Left kidney (tissue), 2 donors: ENCODE results near the gene SPEG. TPM values are rescaled to one million over a fixed set of nuclear protein-coding genes. Genes with fewer than 3 reads are reported as not detected.
"Not testable (repeated sequence)": the region's sequence is repeated elsewhere in the genome, so short reads cannot be mapped to it uniquely, and the experiment has no call there.

Experiments
- DNase-seq: peaks from one replicate; pipeline ENCODE4 v3.0.0-alpha.2; 2013
- polyA plus RNA-seq: library from polyadenylated mRNA; unstranded; fragments of 120-200 nt; gene quantifications from one replicate; pipeline ENCODE4 v1.2.1, GENCODE V29; 2013; ENCODE audit not compliant: insufficient read length

Gene SPEG
- polyA plus RNA-seq, 1 donor = 10.8 TPM

DNA sequence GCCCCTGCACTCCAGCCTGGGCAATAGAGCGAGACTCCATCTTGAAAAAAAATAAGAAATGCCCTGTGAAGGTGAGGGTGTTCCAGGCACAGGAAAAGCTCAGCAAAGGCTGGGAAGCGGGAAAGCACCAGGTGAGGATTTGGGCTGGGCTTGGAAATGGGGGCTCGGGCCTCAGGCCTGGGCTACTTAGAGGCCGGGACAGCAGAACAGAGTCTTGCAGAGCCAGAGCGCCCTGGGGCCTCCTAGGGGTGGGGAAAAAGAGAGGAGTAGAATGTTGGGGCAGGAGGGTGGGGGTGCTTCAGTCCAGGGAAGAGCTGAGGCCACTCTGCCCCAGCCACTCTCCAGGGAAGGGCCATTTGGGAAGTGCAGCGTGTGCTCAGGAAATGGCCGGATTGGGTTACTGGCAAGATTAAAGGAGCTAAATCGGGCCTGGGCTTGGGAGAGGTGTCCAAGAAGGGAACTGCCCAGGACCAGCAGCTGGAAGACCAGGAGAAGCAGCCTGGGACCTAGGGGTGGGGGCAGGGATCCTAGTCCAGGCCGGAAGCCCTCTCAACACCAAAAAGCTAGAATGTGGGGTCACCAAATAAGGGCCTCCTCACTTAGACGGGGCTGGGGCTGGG, 30.2 kb upstream of the SPEG start:
- no peak for DNase-seq

DNA sequence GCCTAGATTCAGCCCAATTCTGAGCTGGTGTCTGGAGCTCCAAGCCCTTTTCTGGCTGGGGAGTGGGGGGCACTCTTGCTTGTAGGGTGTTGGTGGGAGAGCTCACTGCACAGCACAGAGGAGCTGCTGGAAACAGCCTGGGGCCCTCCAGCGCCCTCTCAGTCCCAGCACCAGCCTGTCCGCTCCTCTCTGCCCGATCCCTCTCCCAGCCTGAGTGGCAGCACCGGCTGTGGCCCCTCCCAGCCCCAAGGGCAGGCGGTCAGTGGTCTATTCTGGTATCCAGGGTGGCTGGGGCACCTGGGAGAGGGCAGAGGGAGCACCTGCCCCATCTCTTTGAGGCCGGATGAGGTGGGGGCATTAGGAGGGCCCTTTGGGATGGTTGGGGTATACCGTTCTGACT, 29.7 kb upstream of the SPEG start:
- DNase-seq = no peak

DNA sequence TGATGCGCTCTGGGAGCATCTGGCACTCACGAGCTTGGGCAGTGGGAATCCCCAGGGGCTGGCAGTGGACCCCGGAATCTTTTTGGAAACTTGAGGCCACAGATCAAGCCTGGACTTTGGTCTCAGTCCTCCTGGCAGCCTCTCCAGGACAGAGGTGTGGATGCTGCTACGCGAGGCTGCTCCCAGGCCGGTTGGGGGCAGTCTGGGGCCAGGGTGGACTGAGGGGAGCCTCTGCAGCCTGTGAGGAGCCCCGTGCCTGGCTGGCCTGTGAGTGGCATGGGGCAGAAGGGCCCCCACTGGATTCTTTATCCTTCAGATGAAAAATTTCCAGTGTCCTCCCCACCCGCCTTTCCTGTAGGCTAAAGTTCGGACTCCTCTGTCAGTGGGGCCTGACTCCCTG, 29.2 kb upstream of the SPEG start:
- DNase-seq = no peak

DNA sequence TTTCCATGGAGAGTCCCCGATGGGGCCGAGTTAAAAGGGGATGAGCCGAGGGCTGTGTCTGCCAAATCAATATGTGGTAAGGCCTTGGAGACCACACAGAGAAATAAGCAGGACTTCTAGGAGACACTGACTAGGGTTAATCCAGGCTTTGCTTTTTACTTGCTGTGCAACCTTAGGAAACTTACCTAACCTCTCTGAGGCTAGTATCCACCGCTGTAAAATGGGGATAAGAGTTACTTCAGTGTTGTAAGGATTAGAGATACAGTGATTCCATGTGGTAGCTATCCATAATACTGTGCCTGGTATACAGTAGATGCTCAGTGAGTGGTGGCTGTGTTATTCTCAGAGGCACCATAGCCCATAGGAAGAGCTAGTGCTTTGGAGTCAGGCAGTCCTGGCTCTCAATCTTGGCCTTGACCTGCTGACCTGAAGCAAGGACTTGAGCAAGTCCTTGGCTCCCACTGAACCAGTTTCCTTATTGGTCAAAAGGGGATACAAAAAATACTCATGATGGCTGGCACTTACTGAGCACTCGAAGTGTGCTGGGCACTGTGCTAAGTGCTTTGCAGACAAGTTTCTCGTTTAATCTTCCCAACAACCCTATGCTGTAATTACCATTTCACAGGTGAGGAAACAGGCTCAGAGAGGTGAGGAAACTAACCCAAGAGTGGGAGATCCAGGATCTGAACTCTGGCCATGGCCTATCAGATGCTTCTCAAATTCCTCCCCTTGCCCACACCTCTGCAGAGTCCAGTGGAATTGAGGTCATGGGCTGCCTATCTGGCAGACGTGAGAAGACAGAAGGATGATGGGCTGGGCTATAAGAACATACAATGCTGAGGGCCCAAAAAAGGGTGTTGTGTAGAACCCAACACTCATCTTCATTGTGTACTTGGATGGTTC, 28.4 kb upstream of the SPEG start:
- DNase-seq = no peak

DNA sequence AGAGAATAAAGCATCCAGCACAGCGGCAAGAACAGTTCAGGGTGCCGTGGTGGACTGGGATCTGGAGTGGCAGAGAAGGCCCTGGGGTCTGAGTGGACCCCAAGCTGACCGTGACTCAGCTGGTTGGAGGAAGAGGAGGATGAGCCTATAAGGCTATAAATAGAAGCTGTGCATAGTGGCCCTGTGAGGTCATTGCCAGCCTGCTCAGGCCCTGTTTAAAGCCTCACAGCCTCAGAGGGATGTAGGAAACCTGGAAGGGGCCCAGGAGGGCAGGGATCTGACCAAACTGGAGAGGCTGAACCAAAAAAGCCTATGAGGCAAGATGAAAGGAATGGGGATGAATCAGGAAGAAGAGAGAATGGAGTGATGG, 27.8 kb upstream of the SPEG start:
- DNase-seq = no peak

DNA sequence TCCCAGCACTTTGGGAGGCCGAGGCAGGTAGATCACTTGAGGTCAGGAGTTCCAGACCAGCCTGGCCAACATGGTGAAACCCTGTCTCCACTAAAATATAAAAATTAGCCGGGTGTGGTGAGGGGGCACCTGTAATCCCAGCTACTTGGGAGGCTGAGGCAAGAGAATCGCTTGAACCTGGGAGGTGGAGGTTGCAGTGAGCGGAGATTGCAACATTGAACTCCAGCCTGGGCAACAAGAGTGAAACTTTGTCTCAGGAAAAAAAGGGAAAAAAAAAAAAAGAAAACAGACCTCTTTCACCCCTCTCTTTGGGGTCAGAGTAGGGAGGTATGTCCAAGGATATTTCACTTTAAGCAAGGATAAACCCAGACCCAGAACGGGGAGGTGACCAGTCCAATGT, 27.3 kb upstream of the SPEG start:
- not testable (repeated sequence) for DNase-seq

DNA sequence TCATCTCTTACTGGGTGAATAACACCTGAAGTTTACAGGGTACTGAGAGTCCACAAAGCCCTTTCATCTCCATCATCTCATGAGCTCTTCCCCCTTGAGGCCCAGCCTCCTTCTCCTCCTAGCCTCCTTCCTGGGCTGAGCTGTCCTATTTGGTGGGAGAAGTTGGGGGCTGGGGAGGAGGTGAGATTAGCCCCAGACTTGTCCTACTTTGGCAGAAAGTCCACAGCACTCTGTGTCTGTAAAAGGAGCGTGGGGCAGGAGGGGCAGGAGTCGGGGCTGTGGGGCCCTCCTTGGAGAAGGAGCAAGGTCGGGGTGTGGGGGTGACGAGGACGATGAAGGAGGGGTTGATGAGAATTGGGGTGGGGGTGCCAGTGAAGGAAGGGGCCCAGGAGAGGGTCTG, 26.4 kb upstream of the SPEG start:
- no peak for DNase-seq

DNA sequence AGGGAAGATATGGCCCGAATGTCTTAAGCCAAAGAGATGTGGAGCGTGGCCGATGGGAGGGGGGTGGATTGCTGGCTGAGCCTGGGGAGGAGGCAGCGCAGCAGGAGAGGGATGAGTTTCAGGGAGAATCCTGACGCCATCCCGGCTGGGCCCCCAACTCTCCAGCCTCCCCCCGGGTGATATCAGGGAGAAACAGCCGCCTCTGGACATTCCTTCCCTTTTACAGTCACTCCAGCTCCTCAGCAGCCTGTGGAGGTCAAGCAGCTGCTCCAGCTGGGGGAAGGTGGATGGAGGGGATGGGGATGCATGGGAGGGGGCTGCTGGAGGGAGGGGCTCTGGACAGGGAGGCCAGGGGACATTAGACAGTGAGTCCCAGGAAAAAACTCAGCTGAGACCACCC, 26.0 kb upstream of the SPEG start:
- no peak for DNase-seq

DNA sequence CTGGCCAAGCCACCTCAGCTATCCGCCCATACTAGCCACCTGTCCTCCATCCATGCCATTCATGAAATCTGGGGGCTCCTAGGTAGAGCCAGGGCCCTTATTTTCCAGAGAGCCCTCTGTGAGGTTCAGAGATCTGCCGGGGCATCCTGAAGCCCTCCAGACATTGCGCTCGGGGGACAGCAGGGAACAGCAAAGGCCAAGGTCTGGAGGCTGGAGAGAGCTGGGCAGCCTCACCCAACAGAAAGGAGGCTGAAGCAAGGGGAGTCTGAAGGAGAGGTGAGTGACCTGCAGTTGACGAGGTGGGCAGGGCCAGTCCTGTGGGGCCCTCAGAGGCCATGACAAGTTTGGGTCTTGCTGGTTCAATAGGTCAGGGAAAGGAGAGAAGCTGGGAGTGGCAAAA, 25.0 kb upstream of the SPEG start:
- DNase-seq = no peak

DNA sequence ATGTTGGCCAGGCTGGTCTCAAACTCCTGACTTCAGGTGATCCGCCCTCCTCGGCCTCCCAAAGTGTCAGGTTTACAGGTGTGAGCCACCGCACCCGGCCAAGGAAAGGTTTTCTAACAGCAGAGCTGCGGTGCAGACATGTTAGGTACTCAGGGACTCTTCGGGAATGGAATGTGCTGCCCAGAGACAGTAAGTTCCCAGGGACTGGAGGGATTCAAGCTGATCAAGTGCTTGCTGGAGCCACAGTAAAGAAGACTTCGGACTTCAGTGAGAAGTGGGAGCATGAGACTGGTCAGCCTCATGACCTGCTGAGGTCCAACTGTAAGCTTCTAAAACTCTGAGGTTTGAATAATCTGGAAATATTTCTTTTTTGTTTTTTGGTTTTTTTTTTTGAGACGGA, 24.3 kb upstream of the SPEG start:
- DNase-seq = no peak

DNA sequence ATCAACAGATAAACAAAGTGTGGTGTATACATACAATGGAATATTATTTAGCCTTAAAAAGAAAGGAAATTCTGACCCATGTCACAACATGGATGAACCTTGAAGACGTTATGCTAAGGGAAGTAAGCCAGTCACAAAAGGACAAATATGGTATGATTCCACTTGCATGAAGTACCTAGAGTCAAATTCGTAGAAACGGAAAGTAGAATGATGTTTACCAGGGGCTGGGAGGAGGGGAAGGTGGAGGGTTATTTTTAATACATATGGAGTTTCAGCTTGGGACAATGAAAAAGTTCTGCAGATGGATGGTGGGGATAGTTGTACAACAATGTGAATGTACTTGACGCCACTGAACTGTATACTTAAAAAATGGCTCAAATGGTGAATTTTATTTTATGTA, 19.8 kb upstream of the SPEG start:
- DNase-seq = no peak

DNA sequence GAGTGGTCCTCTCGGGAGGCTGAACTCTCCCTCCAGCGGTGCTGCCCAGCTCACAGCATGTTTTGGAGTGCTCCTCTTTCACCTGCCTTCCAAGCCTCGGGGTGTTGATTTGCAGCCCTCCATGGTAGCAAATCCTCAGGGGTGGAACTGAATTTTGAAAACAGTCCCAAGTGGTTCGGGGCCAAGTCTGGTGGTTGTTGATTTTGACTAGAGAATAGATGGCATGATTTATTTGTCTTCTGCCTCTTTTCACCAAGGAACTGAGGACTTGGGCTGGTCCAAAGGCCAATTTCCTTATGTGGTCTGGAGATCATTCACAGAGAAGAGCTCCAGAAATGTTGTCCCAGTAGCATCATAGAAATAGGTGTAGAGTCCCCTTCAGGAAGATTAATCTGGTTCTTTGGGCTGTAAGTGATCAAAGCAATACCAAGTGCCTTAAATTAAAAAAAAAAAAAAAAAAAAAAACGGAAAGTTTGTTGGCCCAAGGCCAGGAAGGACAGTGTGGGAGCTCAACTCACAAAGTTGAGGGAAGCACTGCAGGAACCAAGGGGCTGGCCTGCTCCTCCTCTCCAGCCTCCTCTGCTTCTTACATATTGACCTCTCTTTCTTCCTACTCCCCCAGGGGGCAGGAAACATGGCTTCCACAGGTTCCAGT, 18.9 kb upstream of the SPEG start:
- no peak for DNase-seq

DNA sequence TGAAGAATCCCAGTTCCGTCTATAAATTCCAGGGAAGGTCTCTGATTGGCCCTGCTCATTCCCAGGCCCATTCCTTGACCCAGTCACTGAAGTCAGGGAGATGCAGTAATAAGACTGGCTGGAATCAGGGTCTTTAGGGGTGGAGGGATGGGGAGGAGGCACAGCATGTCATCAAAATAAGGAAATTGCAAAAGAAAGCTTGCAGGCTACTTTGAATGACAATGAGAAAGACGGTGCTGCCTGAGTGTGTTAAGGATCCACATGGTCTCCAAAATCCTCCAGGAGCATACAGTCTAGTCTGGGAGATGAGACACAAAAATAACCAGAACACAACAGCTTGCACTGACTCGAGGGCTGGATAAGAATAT, 18.4 kb upstream of the SPEG start:
- DNase-seq = no peak

DNA sequence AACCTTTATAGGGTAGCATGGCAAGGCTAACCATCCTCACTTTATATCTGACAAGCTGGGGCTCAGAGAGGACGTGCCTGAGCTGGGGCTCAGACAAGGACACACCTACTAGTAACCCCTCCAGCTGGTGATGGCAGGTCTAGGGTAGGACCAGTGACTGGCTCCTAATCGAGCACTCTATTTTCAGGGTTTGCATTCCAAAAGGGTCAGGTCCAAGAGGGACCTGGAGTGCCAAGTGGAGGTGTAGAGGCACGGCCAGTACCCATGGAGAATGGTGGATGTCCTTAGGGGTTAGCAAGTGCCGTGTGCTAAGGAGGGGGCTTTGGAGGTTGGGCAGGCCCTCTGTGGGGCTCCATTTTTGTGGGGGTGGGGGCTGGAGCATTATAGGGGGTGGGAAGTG, 17.7 kb upstream of the SPEG start:
- no peak for DNase-seq

DNA sequence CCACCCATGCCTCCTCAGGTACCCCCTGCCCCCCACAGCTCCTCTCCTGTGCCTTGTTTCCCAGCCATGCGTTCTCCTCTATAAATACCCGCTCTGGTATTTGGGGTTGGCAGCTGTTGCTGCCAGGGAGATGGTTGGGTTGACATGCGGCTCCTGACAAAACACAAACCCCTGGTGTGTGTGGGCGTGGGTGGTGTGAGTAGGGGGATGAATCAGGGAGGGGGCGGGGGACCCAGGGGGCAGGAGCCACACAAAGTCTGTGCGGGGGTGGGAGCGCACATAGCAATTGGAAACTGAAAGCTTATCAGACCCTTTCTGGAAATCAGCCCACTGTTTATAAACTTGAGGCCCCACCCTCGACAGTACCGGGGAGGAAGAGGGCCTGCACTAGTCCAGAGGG, 17.3 kb upstream of the SPEG start:
- DNase-seq = no peak

DNA sequence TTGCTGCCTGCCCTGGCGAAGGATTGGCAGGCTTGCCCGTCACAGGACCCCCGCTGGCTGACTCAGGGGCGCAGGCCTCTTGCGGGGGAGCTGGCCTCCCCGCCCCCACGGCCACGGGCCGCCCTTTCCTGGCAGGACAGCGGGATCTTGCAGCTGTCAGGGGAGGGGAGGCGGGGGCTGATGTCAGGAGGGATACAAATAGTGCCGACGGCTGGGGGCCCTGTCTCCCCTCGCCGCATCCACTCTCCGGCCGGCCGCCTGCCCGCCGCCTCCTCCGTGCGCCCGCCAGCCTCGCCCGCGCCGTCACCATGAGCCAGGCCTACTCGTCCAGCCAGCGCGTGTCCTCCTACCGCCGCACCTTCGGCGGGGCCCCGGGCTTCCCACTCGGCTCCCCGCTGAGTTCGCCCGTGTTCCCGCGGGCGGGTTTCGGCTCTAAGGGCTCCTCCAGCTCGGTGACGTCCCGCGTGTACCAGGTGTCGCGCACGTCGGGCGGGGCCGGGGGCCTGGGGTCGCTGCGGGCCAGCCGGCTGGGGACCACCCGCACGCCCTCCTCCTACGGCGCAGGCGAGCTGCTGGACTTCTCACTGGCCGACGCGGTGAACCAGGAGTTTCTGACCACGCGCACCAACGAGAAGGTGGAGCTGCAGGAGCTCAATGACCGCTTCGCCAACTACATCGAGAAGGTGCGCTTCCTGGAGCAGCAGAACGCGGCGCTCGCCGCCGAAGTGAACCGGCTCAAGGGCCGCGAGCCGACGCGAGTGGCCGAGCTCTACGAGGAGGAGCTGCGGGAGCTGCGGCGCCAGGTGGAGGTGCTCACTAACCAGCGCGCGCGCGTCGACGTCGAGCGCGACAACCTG, 16.3 kb upstream of the SPEG start, which contains the start of gene DES:
DES (plus strand) TSS at position 223 of the 857 bp plus-strand sequence; CDS start at position 309, 86 bp downstream.
- no peak for DNase-seq

DNA sequence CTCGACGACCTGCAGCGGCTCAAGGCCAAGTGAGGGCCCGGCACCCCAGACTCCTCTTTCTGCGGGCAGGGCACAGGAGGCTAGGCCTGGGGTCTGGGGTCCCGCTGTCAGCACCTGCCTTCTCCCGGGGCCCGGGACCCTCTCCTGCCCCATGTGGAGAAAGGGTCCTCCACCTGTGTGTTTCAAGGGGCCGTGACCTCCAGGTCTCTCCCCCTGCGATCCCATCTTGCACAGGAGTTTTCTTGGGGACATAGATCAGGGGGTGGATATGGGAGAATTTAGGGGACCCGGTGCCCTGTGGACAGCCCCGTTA, 15.7 kb upstream of the SPEG start:
- DNase-seq = no peak

DNA sequence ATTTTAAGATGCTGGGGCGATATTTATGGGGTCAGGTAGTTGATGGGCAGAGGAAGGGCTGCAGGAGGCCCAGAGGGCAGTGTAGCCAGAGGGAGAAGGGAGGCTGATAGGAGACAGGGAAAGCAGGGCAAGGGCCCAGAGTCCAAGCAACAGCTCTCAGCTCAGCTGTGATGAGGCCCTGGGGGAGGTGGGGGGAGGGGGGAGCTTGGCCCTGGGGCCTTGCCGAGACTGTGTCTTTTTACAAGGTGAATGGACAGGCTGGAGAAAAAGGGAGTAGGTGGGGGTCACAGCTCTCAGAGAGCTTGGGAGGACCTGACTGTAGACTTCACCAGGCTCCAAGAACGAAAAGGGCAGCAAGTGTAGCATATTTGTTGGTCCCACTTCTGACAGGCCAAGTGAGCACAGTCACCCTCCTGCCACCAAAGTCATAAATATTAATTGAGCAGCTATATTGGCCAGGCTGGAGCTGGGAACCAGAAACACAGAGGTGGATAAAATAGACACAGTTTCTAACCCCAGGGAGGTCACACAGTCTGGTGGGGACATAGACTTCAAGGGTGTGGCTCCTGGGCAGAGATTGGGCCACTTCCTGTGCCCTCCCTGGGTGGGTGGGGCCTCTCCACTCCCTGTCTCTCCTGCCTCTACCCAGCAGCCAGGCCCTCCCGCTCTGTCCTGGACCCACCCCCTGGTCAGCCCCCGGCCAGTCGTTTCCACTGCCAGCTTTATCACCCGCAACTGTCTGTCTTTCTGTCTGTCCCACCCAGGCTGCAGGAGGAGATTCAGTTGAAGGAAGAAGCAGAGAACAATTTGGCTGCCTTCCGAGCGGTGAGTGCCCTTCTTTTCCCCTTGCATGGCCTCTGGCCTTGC, 15.1 kb upstream of the SPEG start:
- no peak for DNase-seq

DNA sequence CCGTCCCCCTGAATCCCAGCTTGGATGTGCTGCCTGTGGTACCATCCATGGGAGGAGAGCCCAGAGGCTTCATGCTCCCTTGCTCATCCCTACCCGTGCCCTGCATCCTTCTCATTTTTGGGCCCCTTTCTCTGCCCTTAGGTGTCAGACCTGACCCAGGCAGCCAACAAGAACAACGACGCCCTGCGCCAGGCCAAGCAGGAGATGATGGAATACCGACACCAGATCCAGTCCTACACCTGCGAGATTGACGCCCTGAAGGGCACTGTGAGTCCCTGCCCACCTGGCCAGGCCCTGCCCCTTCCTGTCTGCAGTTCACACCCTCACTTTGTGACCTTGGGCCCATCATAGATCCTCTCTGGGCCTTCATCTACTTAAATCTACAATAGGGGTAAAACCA, 14.0 kb upstream of the SPEG start:
- no peak for DNase-seq

DNA sequence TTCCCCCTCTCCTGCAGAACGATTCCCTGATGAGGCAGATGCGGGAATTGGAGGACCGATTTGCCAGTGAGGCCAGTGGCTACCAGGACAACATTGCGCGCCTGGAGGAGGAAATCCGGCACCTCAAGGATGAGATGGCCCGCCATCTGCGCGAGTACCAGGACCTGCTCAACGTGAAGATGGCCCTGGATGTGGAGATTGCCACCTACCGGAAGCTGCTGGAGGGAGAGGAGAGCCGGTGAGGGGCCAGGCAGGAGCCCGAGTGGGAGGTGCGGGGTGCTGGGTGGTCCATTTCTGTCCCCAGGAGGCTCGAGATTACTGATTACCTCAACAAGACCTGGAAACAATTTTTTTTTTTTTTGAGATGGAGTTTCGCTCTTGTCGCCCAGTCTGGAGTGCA, 13.3 kb upstream of the SPEG start:
- DNase-seq = no peak

DNA sequence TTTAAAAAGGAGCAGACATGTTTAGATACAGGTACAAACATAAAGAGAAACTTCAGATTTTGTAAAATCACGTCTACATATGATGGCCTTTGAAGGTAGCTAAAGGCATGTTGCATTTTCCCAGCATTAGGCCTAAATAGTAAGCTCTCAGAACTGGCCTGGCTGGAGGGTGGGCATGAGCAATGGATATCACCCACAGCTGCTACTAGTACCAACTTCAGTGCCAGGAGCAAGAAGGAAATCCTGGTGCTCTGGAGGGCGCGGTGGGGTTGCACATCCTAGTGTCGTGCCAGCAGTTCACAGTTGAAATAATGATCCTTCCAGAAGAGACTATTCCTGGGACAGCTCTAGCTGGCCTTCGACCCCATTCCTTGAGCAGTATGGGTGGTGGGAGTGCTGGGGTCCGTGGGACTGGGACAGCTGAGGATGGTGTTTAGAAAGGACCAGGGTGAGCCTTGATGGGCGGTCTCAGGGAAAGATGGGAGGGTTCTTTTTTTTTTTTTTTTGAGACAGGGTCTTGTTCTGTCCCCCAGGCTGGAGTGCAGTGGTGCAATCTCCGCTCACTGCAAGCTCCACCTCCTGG, 11.6 kb upstream of the SPEG start:
- DNase-seq = no peak
